IMR-90 (cell line): Measurements from ENCODE around the gene CNTNAP1. TPM values are rescaled to one million over a fixed set of nuclear protein-coding genes. Genes with fewer than 3 reads are reported as not detected.
A peak's percentile ranks its signal among the peaks of the same experiment; 100 is the strongest.

Experiments used
- ATAC-seq: fragments of 200-7000 bp; cut with Tn5 transposase; 2 replicates; pipeline ENCODE4 v1.9.1; 2020; ENCODE audit warnings: low read depth, mild to moderate bottlenecking, moderate library complexity
- BruUV-seq: library from RNA; stranded (reverse); fragments of 400-500 nt; replicated peaks from 2 replicates; lab custom pipeline; 2021; lab: Mats Ljungman, UMichigan
- CTCF ChIA-PET: fragments of 300-600 bp; formaldehyde crosslinking; extraction: SDS; loops from one replicate; lab custom pipeline; 2021; ENCODE audit warnings: antibody characterized with exemption; lab: Yijun Ruan, JAX
- POLR2A ChIA-PET: fragments of 300-600 bp; sonication (Branson Sonifier 250); formaldehyde crosslinking; loops from one replicate; lab custom pipeline; 2022; ENCODE audit warnings: antibody characterized with exemption; ENCODE audit not compliant: unreplicated experiment; lab: Charles Lee
- DNase-seq: peaks from one replicate; pipeline ENCODE4 v3.0.0; 2013
- H2AFZ ChIP-seq: replicated peaks from 2 replicates; pipeline ENCODE3; 2013; ENCODE audit warnings: low read length, mild to moderate bottlenecking; ENCODE audit not compliant: poor library complexity
- H2AK5ac ChIP-seq: 2 replicates; pipeline ENCODE4 v1.6.1; 2013; ENCODE audit warnings: low read depth, low read length, inconsistent platforms
- H2AK9ac ChIP-seq: replicated peaks from 2 replicates; pipeline ENCODE3; 2013; ENCODE audit warnings: mild to moderate bottlenecking, low read depth, low read length, moderate library complexity; ENCODE audit not compliant: poor library complexity
- H2BK120ac ChIP-seq: 2 replicates; pipeline ENCODE4 v1.6.1; 2013; ENCODE audit warnings: low read depth, low read length, inconsistent platforms
- H2BK15ac ChIP-seq: 3 replicates; pipeline ENCODE4 v1.6.1; 2013; ENCODE audit warnings: low read depth, low read length, inconsistent platforms
- H2BK20ac ChIP-seq: 2 replicates; pipeline ENCODE4 v1.6.1; 2013; ENCODE audit warnings: low read depth, mild to moderate bottlenecking, inconsistent platforms, low read length, moderate library complexity
- H2BK5ac ChIP-seq: 2 replicates; pipeline ENCODE4 v1.6.1; 2013; ENCODE audit warnings: mild to moderate bottlenecking, low read depth, low read length, inconsistent platforms; ENCODE audit not compliant: poor library complexity, severe bottlenecking
- H3K14ac ChIP-seq: replicated peaks from 2 replicates; pipeline ENCODE4 v1.6.1; 2013; ENCODE audit warnings: low read depth, low read length, inconsistent platforms
- H3K18ac ChIP-seq: 2 replicates; pipeline ENCODE4 v1.6.1; 2013; ENCODE audit warnings: low read depth, low read length, control low read depth
- H3K23ac ChIP-seq: 2 replicates; pipeline ENCODE4 v1.6.1; 2013; ENCODE audit warnings: low read depth, low read length, inconsistent platforms
- H3K27ac ChIP-seq: 2 replicates; pipeline ENCODE4 v1.5.1; 2013; ENCODE audit warnings: mild to moderate bottlenecking, control low read depth, low read length; ENCODE audit not compliant: insufficient read depth
- H3K27me3 ChIP-seq: 2 replicates; pipeline ENCODE4 v1.6.1; 2013; ENCODE audit warnings: low read length; ENCODE audit not compliant: control insufficient read depth, insufficient read depth
- H3K36me3 ChIP-seq: 2 replicates; pipeline ENCODE4 v1.6.1; 2013; ENCODE audit warnings: low read length, mixed read lengths; ENCODE audit not compliant: control insufficient read depth, insufficient read depth
- H3K4ac ChIP-seq: 2 replicates; pipeline ENCODE4 v1.6.1; 2013; ENCODE audit warnings: low read depth, low read length, inconsistent platforms
- H3K4me1 ChIP-seq: 2 replicates; pipeline ENCODE4 v1.6.1; 2013; ENCODE audit warnings: low read length, mixed read lengths; ENCODE audit not compliant: control insufficient read depth, insufficient read depth
- H3K4me2 ChIP-seq: 2 replicates; pipeline ENCODE4 v1.6.1; 2013; ENCODE audit warnings: low read depth, mild to moderate bottlenecking, control low read depth, low read length, moderate library complexity
- H3K4me3 ChIP-seq: 2 replicates; pipeline ENCODE4 v1.5.1; 2013; ENCODE audit warnings: low read depth, mild to moderate bottlenecking, control low read depth, low read length, moderate library complexity; ENCODE audit not compliant: insufficient read depth
- H3K56ac ChIP-seq: 2 replicates; pipeline ENCODE4 v1.6.1; 2013; ENCODE audit warnings: low read length, inconsistent platforms; ENCODE audit not compliant: insufficient read depth; ENCODE audit errors: extremely low read depth
- H3K79me1 ChIP-seq, 2 experiments: 2 replicates each; pipeline ENCODE4 v1.6.1; 2013; ENCODE audit warnings: low read length in 2 of 2, inconsistent platforms in 1 of 2, low read depth in 1 of 2
- H3K9ac ChIP-seq: 2 replicates; pipeline ENCODE4 v1.6.1; 2013; ENCODE audit warnings: low read depth, low read length, control low read depth
- H3K9me1 ChIP-seq: 2 replicates; pipeline ENCODE4 v1.6.1; 2013; ENCODE audit warnings: low read length, inconsistent platforms; ENCODE audit not compliant: insufficient read depth
- H3K9me3 ChIP-seq: 2 replicates; pipeline ENCODE4 v1.6.1; 2013; ENCODE audit warnings: low read length; ENCODE audit not compliant: control insufficient read depth, insufficient read depth
- H4K20me1 ChIP-seq: 2 replicates; pipeline ENCODE4 v1.6.1; 2013; ENCODE audit warnings: low read length, inconsistent platforms; ENCODE audit not compliant: insufficient read depth
- H4K5ac ChIP-seq: 2 replicates; pipeline ENCODE4 v1.6.1; 2013; ENCODE audit warnings: mild to moderate bottlenecking, low read depth, low read length, control low read depth
- H4K8ac ChIP-seq, 2 experiments: 2 replicates each; pipeline ENCODE4 v1.6.1; 2013; ENCODE audit warnings: low read depth in 2 of 2, low read length in 2 of 2, control low read depth in 1 of 2, inconsistent platforms in 1 of 2
- H4K91ac ChIP-seq: 2 replicates; pipeline ENCODE4 v1.6.1; 2013; ENCODE audit warnings: low read depth, low read length, inconsistent platforms; ENCODE audit not compliant: insufficient read depth
- CHD1 ChIP-seq: IDR thresholded peaks from 2 replicates; pipeline ENCODE4 v1.6.1; 2012; ENCODE audit warnings: low read depth, low read length, improper control_type of control experiment
- ELK1 ChIP-seq: fragments of 150-350 bp; IDR thresholded peaks from 2 replicates; pipeline ENCODE4 v1.6.1; 2016; ENCODE audit warnings: low read depth, mild to moderate bottlenecking, low read length, moderate library complexity, borderline replicate concordance
- MXI1 ChIP-seq: IDR thresholded peaks from 2 replicates; pipeline ENCODE4 v1.6.1; 2012; ENCODE audit warnings: low read depth, mild to moderate bottlenecking, low read length, moderate library complexity, borderline replicate concordance
- WGBS, 2 experiments: methylation state at CpG; one replicate each; pipeline versions ENCODE4 v1.1.5 to v1.1.7; 2013; ENCODE audit warnings: missing lambda C conversion rate in 2 of 2; ENCODE audit not compliant: insufficient read length in 1 of 2; ENCODE audit errors: extremely low coverage in 2 of 2; 5-methylcytosine and 5-hydroxymethylcytosine counted together
- dilution Hi-C: fragments of 300-500 bp; cut with HindIII; formaldehyde crosslinking; loops from one replicate; pipeline ENCODE4 v1.14.3; 2018; ENCODE audit warnings: low sequenced_read_pairs; ENCODE audit not compliant: unreplicated experiment
- in situ Hi-C: fragments of 300-500 bp; cut with MboI; formaldehyde crosslinking; loops from 3 replicates; pipeline ENCODE4 v1.14.3; 2019; ENCODE audit warnings: low sequenced_read_pairs, inconsistent platforms, mixed read lengths
- intact Hi-C: fragments of 100-400 bp; cut with micrococcal nuclease; formaldehyde crosslinking; loops from 2 replicates; pipeline ENCODE4 v1.10.0; 2022
- polyA plus RNA-seq, 3 experiments: library from polyadenylated mRNA; depleted of rRNA; stranded (reverse); fragments of >200 nt; gene quantifications; 2 replicates each; pipeline ENCODE4 v1.2.3, GENCODE V29; 2012; ENCODE audit warnings: low replicate concordance in 1 of 3
- total RNA-seq: library from RNA; depleted of rRNA; stranded (reverse); fragments of >200 nt; gene quantifications from 2 replicates; pipeline ENCODE4 v1.2.3, GENCODE V29; 2012

The CNTNAP1 gene
- total and polyA plus RNA-seq, 2 of the 4 experiments (the other 2 are of a cell fraction): 12.2 to 72.2 TPM

DNA sequence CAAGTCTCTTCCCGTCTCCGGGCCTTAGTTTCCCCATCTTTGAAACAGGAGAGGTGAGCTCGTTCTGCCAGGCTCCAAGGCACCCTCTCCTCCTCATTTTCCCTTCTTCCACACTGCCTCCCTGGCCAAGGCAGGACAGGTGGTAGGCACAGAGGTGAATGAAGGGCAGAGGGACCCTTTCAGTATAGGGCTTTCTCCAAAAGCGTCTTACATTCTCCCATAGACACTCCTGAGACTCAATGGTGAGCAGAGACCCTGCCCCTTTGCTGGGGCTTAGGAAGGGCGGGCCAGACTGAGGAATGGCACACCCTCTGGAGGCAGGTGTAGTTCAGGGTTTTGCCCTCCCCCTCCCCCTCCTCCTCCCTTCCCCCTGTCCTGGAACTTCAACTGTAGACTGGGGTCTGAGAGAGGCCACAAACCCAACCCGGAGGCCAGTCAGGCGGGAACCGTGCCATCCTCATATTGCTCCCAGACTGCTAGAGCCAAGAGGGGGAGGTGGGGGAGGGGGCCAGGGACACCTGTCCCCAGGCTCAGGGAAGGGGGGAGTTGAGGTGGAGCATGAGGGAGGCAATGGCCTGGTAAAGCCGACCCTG is 7.5 kb upstream of the CNTNAP1 start:
- intact Hi-C loops: no loop called here
- H4K20me1 ChIP-seq: peaks cover 34% of the 10 kb centered on the region

More for the DNA sequence above, 7.5 kb upstream of the CNTNAP1 start:
- no CpG with 5 or more reads among the region's 9 CpGs for WGBS, 2 experiments
- H2AFZ ChIP-seq: no peak overlapping the region
- H3K14ac ChIP-seq: peak overlapping the region; percentile 69
- H3K79me1 ChIP-seq: peaks cover 12 to 70% of the 10 kb centered on the region in 2 experiments; a peak in 3 of 4 replicates
- in situ Hi-C loops: loop anchor here (25.0 kb wide), 1 partner anchor 637 kb away; no protein-coding TSS in a partner anchor
- BruUV-seq: no TSS peak
- TF ChIP-seq ELK1 (no peak), CHD1 (no peak), MXI1 (no peak)
- no peak overlapping the region for H4K5ac ChIP-seq
- H3K36me3 ChIP-seq: peaks cover 32% of the 10 kb centered on the region
- H3K9me1 ChIP-seq: peaks cover 4% of the 10 kb centered on the region
- peak overlapping the region; percentile 82 for H3K4me3 ChIP-seq
- peak overlapping the region; percentile 71 for H2AK9ac ChIP-seq
- POLR2A ChIA-PET: no interaction called here
- H2BK120ac ChIP-seq: peak overlapping the region; percentile 44; the same call in 1 of the 2 replicates
- no peaks in the 10 kb centered on the region for H3K27me3 ChIP-seq
- H4K8ac ChIP-seq: peak overlapping the region in 1 of 2 experiments; percentile 17; a peak in 1 of 4 replicates
- H2BK15ac ChIP-seq: no peak overlapping the region; the same call in 2 of the 3 replicates
- no peak overlapping the region for H2BK20ac ChIP-seq
- H3K27ac ChIP-seq: 0 out of 2 replicates have a peak overlapping the region, but pooled peaks have one; percentile 1
- no peak overlapping the region for H3K18ac ChIP-seq
- peak overlapping the region; percentile 83 for H2AK5ac ChIP-seq
- H3K9ac ChIP-seq: peak overlapping the region; percentile 24; the same call in 1 of the 2 replicates
- DNase-seq (no peak), ATAC-seq (no peak)
- H3K4ac ChIP-seq: peak overlapping the region; percentile 42
- no peak overlapping the region for H3K56ac ChIP-seq
- no peak overlapping the region for H2BK5ac ChIP-seq
- dilution Hi-C loops: no loop called here
- CTCF ChIA-PET: interaction anchor here (1.0 kb wide), 1 partner anchor 18 kb away, joined by 3 read pairs; no protein-coding TSS in a partner anchor
- no peak overlapping the region for H4K91ac ChIP-seq
- peaks cover 26% of the 10 kb centered on the region for H3K4me1 ChIP-seq
- H3K23ac ChIP-seq: peak overlapping the region; percentile 73; the same call in 1 of the 2 replicates
- no peaks in the 10 kb centered on the region for H3K9me3 ChIP-seq
- H3K4me2 ChIP-seq: peak overlapping the region; percentile 79
